Measurements from ENCODE around the gene KBTBD12. TPM values are rescaled to one million over a fixed set of nuclear protein-coding genes. Genes with fewer than 3 reads are reported as not detected.
"Not testable (repeated sequence)": the region's sequence is repeated elsewhere in the genome, so short reads cannot be mapped to it uniquely, and the experiment has no call there.

KBTBD12 gene
- total RNA-seq, 1 donor from 2014 or later, result 0.08 TPM

DNA sequence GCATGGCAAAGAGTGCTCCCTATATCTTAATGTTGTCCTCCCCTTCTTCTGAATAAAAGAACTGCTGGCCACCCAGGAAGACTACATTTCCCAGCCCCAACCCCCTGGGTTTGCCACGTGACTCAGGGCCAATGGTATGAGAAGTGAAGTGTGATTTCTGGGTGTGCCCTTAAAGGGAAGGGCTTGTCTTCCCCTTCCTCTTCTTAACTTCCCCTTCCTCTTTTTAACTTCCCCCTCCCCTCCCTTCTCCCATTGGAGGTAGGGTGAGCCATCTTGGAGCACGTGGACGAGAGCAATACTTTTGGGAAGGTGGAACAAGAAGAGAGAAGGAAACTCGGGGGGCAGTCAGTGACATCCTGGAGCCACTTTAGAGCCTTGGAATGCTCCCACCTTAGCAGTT, 6.8 kb upstream of the KBTBD12 start:
- DNase-seq (ENCODE audit: low read depth), result no peak
- TF ChIP-seq, protein P1, sequence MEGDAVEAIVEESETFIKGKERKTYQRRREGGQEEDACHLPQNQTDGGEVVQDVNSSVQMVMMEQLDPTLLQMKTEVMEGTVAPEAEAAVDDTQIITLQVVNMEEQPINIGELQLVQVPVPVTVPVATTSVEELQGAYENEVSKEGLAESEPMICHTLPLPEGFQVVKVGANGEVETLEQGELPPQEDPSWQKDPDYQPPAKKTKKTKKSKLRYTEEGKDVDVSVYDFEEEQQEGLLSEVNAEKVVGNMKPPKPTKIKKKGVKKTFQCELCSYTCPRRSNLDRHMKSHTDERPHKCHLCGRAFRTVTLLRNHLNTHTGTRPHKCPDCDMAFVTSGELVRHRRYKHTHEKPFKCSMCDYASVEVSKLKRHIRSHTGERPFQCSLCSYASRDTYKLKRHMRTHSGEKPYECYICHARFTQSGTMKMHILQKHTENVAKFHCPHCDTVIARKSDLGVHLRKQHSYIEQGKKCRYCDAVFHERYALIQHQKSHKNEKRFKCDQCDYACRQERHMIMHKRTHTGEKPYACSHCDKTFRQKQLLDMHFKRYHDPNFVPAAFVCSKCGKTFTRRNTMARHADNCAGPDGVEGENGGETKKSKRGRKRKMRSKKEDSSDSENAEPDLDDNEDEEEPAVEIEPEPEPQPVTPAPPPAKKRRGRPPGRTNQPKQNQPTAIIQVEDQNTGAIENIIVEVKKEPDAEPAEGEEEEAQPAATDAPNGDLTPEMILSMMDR (IDR thresholded peaks at IDR 0.05; ENCODE audit: insufficient read depth, low read length, poor library complexity, severe bottlenecking), result no peak
- H3K36me3 ChIP-seq (ENCODE audit: control insufficient read depth, insufficient read depth, low read length), result no peaks in the 10 kb centered on the region
- H3K4me3 ChIP-seq (ENCODE audit: low read depth, low read length), result no peak overlapping the region
- H3K27me3 ChIP-seq (ENCODE audit: control insufficient read depth, insufficient read depth, low read length), result no peaks in the 10 kb centered on the region

- no peaks in the 10 kb centered on the region for H3K36me3 ChIP-seq (ENCODE audit: control insufficient read depth, insufficient read depth, low read length)
- no peak overlapping the region for H3K4me3 ChIP-seq (ENCODE audit: low read depth, low read length)
- TF ChIP-seq, protein P1 (IDR thresholded peaks at IDR 0.05; ENCODE audit: insufficient read depth, low read length, poor library complexity, severe bottlenecking), result no peak
- no peak for DNase-seq (ENCODE audit: low read depth)
- no peaks in the 10 kb centered on the region for H3K27me3 ChIP-seq (ENCODE audit: control insufficient read depth, insufficient read depth, low read length)
Observed at GRCh38 chr3:127908951-127909350, 6.1 kb upstream of the KBTBD12 start.

GRCh38 chr3:127909646-127910045, 5.4 kb upstream of the KBTBD12 start:
- Histone ChIP-seq H3K4me3 (ENCODE audit: low read depth, low read length) (no peak overlapping the region), H3K36me3 (ENCODE audit: control insufficient read depth, insufficient read depth, low read length) (no peaks in the 10 kb centered on the region), H3K27me3 (ENCODE audit: control insufficient read depth, insufficient read depth, low read length) (peaks cover 4% of the 10 kb centered on the region)
- no peak for DNase-seq (ENCODE audit: low read depth)
- TF ChIP-seq, protein P1 (IDR thresholded peaks at IDR 0.05; ENCODE audit: insufficient read depth, low read length, poor library complexity, severe bottlenecking), result no peak

GRCh38 chr3:127911421-127911931, 3.6 kb upstream of the KBTBD12 start:
- TF ChIP-seq, protein P1 (IDR thresholded peaks at IDR 0.05; ENCODE audit: insufficient read depth, low read length, poor library complexity, severe bottlenecking), result no peak
- Histone ChIP-seq H3K36me3 (ENCODE audit: control insufficient read depth, insufficient read depth, low read length) (no peaks in the 10 kb centered on the region), H3K4me3 (ENCODE audit: low read depth, low read length) (no peak overlapping the region), H3K27me3 (ENCODE audit: control insufficient read depth, insufficient read depth, low read length) (peaks cover 10% of the 10 kb centered on the region)
- DNase-seq (ENCODE audit: low read depth), result no peak

GRCh38 chr3:127913841-127914240, 1.2 kb upstream of the KBTBD12 start:
- peaks cover 10% of the 10 kb centered on the region for H3K27me3 ChIP-seq (ENCODE audit: control insufficient read depth, insufficient read depth, low read length)
- not testable (repeated sequence) for H3K4me3 ChIP-seq (ENCODE audit: low read depth, low read length); DNase-seq (ENCODE audit: low read depth); H3K36me3 ChIP-seq (ENCODE audit: control insufficient read depth, insufficient read depth, low read length)

DNA sequence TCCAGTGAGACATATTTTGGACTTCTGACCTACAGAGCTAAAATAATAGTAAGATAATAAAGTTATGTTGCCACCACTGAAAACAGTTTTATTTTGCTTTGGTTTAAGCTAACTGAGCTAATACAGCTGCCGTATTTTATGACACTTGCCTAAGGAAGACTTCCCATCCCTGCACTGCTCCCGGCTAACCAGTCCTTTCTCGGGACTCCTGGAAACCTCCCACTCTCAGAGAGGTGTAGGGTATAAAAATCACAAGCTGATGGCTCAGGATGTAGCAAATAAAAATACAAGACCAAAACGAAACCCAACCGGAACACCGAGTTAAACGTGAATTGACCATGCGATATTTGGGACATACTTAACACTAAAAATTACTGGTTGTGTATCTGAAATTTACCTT, 448 bp upstream of the KBTBD12 start:
- no peak overlapping the region for H3K4me3 ChIP-seq (ENCODE audit: low read depth, low read length)

More for the DNA sequence above, 448 bp upstream of the KBTBD12 start:
- Histone ChIP-seq H3K36me3 (ENCODE audit: control insufficient read depth, insufficient read depth, low read length) (no peaks in the 10 kb centered on the region), H3K27me3 (ENCODE audit: control insufficient read depth, insufficient read depth, low read length) (peaks cover 10% of the 10 kb centered on the region)
- DNase-seq (ENCODE audit: low read depth), result no peak
- TF ChIP-seq, protein P1 (IDR thresholded peaks at IDR 0.05; ENCODE audit: insufficient read depth, low read length, poor library complexity, severe bottlenecking), result no peak

Measured in kidney epithelial cell (primary cell).